PC-3 (cell line): ENCODE results near the gene LENEP. TPM values are rescaled to one million over a fixed set of nuclear protein-coding genes. Genes with fewer than 3 reads are reported as not detected.

Source experiments
- ATAC-seq: fragments of 200-7000 bp; cut with Tn5 transposase; 2 replicates; pipeline ENCODE4 v1.9.1; 2020; ENCODE audit warnings: mild to moderate bottlenecking, moderate library complexity
- BruUV-seq: library from RNA; stranded (reverse); fragments of 400-500 nt; replicated peaks from 2 replicates; lab custom pipeline; 2021; lab: Mats Ljungman, UMichigan
- CTCF ChIA-PET: fragments of 300-600 bp; sonication (Branson Sonifier 250); formaldehyde crosslinking; loops from one replicate; lab custom pipeline; 2022; ENCODE audit warnings: antibody characterized with exemption; lab: Charles Lee
- POLR2A ChIA-PET: fragments of 300-600 bp; sonication (Branson Sonifier 250); formaldehyde crosslinking; loops from one replicate; lab custom pipeline; 2022; ENCODE audit warnings: antibody characterized with exemption; ENCODE audit not compliant: unreplicated experiment; lab: Charles Lee
- DNase-seq: peaks from one replicate; pipeline ENCODE4 v3.0.0-alpha.2; 2015
- H2AFZ ChIP-seq: fragments of 300-600 bp; sonication (generic); 2 replicates; pipeline ENCODE4 v1.6.0; 2016; ENCODE audit warnings: antibody characterized with exemption, low read length
- H3F3A ChIP-seq: fragments of 300-600 bp; sonication (generic); one replicate; pipeline ENCODE4 v1.6.0; 2017; ENCODE audit warnings: antibody characterized with exemption, low read length, control low read depth, mild to moderate bottlenecking; ENCODE audit not compliant: unreplicated experiment
- H3K27ac ChIP-seq: fragments of 300-600 bp; sonication (generic); 2 replicates; pipeline ENCODE4 v1.5.1; 2016; ENCODE audit warnings: mild to moderate bottlenecking, low read length
- H3K27me3 ChIP-seq: fragments of 300-600 bp; sonication (generic); 2 replicates; pipeline ENCODE4 v1.6.1; 2016; ENCODE audit warnings: low read length, mixed read lengths
- H3K36me3 ChIP-seq: fragments of 300-600 bp; sonication (generic); 2 replicates; pipeline ENCODE4 v1.6.1; 2016; ENCODE audit warnings: low read depth, mixed run types, low read length, mixed read lengths
- H3K4me1 ChIP-seq: fragments of 300-600 bp; sonication (generic); 2 replicates; pipeline ENCODE4 v1.5.1; 2016; ENCODE audit warnings: low read length; ENCODE audit not compliant: insufficient read depth
- H3K4me2 ChIP-seq: fragments of 300-600 bp; sonication (generic); 2 replicates; pipeline ENCODE4 v1.6.0; 2016; ENCODE audit warnings: low read length
- H3K4me3 ChIP-seq: fragments of 300-600 bp; sonication (generic); 2 replicates; pipeline ENCODE4 v1.5.1; 2016; ENCODE audit warnings: mild to moderate bottlenecking, low read length, mixed read lengths
- H3K79me2 ChIP-seq: fragments of 300-600 bp; sonication (generic); 2 replicates; pipeline ENCODE4 v1.6.1; 2017; ENCODE audit warnings: low read length, mixed read lengths
- H3K9ac ChIP-seq: fragments of 300-600 bp; sonication (generic); 2 replicates; pipeline ENCODE4 v1.6.0; 2016; ENCODE audit warnings: mild to moderate bottlenecking, low read length
- H3K9me2 ChIP-seq: fragments of 300-600 bp; sonication (generic); replicated peaks from 2 replicates; pipeline ENCODE4 v1.6.1; 2016; ENCODE audit warnings: mixed run types, low read length, mixed read lengths
- H3K9me3 ChIP-seq: fragments of 300-600 bp; sonication (generic); 2 replicates; pipeline ENCODE4 v1.6.1; 2016; ENCODE audit warnings: low read length, mixed read lengths
- H4K20me1 ChIP-seq: fragments of 300-600 bp; sonication (generic); 2 replicates; pipeline ENCODE4 v1.6.1; 2016; ENCODE audit warnings: low read length, mixed read lengths
- CTCF ChIP-seq: fragments of 300-600 bp; sonication (generic); conservative IDR thresholded peaks from 2 replicates; pipeline ENCODE4 v1.5.1; 2017; ENCODE audit warnings: antibody characterized with exemption, low read depth, mild to moderate bottlenecking, low read length
- EZH2 ChIP-seq: fragments of 300-600 bp; sonication (generic); IDR thresholded peaks from one replicate; pipeline ENCODE4 v1.6.1; 2017; ENCODE audit warnings: antibody characterized with exemption, mild to moderate bottlenecking, low read length; ENCODE audit not compliant: unreplicated experiment
- EZH2phosphoT487 ChIP-seq: fragments of 300-600 bp; sonication (generic); IDR thresholded peaks from 2 replicates; pipeline ENCODE4 v1.6.1; 2018; ENCODE audit warnings: mild to moderate bottlenecking, antibody characterized with exemption, low read length, borderline replicate concordance
- intact Hi-C: fragments of 100-400 bp; cut with micrococcal nuclease; formaldehyde crosslinking; loops from 2 replicates; pipeline ENCODE4 v1.9.0; 2023
- total RNA-seq: library from RNA; depleted of rRNA; stranded (reverse); fragments of >200 nt; gene quantifications from 2 replicates; pipeline ENCODE4 v1.2.3, GENCODE V29; 2014

The LENEP gene
- total RNA-seq, 1 experiment from 2014 or later = not detected

GRCh38 chr1:154996966-154997701, 3.7 kb downstream of the LENEP start:
- H3K4me3 ChIP-seq = no peak overlapping the region
- no peaks in the 10 kb centered on the region for H3K27me3 ChIP-seq
- peaks cover 20% of the 10 kb centered on the region for H3K4me1 ChIP-seq
- H3K4me2 ChIP-seq = no peak overlapping the region
- no peaks in the 10 kb centered on the region for H3K9me2 ChIP-seq
- H3K9ac ChIP-seq = no peak overlapping the region
- H4K20me1 ChIP-seq = no peaks in the 10 kb centered on the region
- intact Hi-C loops = loop anchor here (1.0 kb wide), 1 partner anchor 14 kb away; the partner anchor contains the start of gene FLAD1
- H3K36me3 ChIP-seq = no peaks in the 10 kb centered on the region
- no TSS peak for BruUV-seq
- DNase-seq (no peak), ATAC-seq (no peak)
- H2AFZ ChIP-seq = no peak overlapping the region
- no peaks in the 10 kb centered on the region for H3F3A ChIP-seq
- no peaks in the 10 kb centered on the region for H3K79me2 ChIP-seq
- CTCF ChIA-PET = no interaction called here
- H3K27ac ChIP-seq = no peak overlapping the region
- H3K9me3 ChIP-seq = no peaks in the 10 kb centered on the region
- POLR2A ChIA-PET = no interaction called here
- no peak for TF ChIP-seq EZH2
- TF ChIP-seq EZH2phosphoT487 = no peak
- no peak for TF ChIP-seq CTCF

GRCh38 chr1:154998201-154998780, 4.9 kb downstream of the LENEP start:
- ATAC-seq (no peak), DNase-seq (no peak)
- ChIA-PET CTCF (interaction anchor here (0.6 to 1.1 kb wide), 5 partner anchors 15 to 42 kb away, joined by 3 to 8 read pairs (median 4); partner anchors contain the start of genes FLAD1 and PBXIP1), POLR2A (no interaction called here)
- no peak overlapping the region for H3K27ac ChIP-seq
- no peak overlapping the region for H3K4me2 ChIP-seq
- peaks cover 7% of the 10 kb centered on the region for H3K79me2 ChIP-seq
- TF ChIP-seq CTCF = peak; percentile 50
- no peak for TF ChIP-seq EZH2phosphoT487
- H4K20me1 ChIP-seq = no peaks in the 10 kb centered on the region
- no peaks in the 10 kb centered on the region for H3K27me3 ChIP-seq
- H3K9ac ChIP-seq = no peak overlapping the region
- no TSS peak for BruUV-seq
- H3F3A ChIP-seq = no peaks in the 10 kb centered on the region
- peaks cover 20% of the 10 kb centered on the region for H3K4me1 ChIP-seq
- H3K4me3 ChIP-seq = no peak overlapping the region
- no peaks in the 10 kb centered on the region for H3K9me3 ChIP-seq
- intact Hi-C loops = no loop called here
- H3K36me3 ChIP-seq = no peaks in the 10 kb centered on the region
- no peaks in the 10 kb centered on the region for H3K9me2 ChIP-seq
- no peak overlapping the region for H2AFZ ChIP-seq
